Fibroblast of villous mesenchyme (primary cell): Measurements from ENCODE around the gene SLC16A2. TPM values are rescaled to one million over a fixed set of nuclear protein-coding genes. Genes with fewer than 3 reads are reported as not detected.
"Not testable (repeated sequence)": the region's sequence is repeated elsewhere in the genome, so short reads cannot be mapped to it uniquely, and the experiment has no call there.

Experiments
- DNase-seq: peaks from one replicate; pipeline ENCODE4 v3.0.0-alpha.2; 2010; ENCODE audit warnings: low read depth
- H3K4me3 ChIP-seq: 2 replicates; pipeline ENCODE4 v1.5.1; 2011; ENCODE audit warnings: low read depth, mild to moderate bottlenecking, low read length
- total RNA-seq: library from RNA; depleted of rRNA; stranded (reverse); fragments of >200 nt; gene quantifications from 2 replicates; pipeline ENCODE4 v1.2.3, GENCODE V29; 2012
- TF ChIP-seq, protein P1 (sequence below): IDR thresholded peaks from 2 replicates; pipeline ENCODE4 v1.5.1; 2012; ENCODE audit warnings: low read depth, mild to moderate bottlenecking, low read length; ENCODE audit not compliant: insufficient read depth

Gene SLC16A2
- total RNA-seq, 1 donor = 10.8 TPM

DNA sequence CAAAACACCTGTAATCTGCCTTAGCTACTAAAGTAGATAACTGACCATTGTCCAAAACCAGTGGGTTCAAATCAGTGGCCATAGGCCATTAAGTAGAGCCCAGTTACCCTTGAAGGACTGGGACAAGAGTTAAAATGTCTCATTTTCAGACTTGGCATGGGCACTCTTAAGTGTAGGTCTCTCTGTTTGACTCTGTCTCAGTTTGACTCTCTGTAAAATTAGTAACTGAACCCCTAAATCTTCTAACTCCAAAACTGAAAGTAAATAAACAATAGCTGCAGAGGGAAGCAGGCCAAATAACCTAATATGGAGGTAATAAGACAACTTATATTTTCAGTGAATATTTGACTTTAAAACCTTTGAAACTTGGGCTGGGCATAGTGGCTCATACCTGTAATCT is 89.1 kb downstream of the SLC16A2 start:
- no peak for DNase-seq
- TF ChIP-seq, protein P1, sequence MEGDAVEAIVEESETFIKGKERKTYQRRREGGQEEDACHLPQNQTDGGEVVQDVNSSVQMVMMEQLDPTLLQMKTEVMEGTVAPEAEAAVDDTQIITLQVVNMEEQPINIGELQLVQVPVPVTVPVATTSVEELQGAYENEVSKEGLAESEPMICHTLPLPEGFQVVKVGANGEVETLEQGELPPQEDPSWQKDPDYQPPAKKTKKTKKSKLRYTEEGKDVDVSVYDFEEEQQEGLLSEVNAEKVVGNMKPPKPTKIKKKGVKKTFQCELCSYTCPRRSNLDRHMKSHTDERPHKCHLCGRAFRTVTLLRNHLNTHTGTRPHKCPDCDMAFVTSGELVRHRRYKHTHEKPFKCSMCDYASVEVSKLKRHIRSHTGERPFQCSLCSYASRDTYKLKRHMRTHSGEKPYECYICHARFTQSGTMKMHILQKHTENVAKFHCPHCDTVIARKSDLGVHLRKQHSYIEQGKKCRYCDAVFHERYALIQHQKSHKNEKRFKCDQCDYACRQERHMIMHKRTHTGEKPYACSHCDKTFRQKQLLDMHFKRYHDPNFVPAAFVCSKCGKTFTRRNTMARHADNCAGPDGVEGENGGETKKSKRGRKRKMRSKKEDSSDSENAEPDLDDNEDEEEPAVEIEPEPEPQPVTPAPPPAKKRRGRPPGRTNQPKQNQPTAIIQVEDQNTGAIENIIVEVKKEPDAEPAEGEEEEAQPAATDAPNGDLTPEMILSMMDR = no peak
- H3K4me3 ChIP-seq = no peak overlapping the region

DNA sequence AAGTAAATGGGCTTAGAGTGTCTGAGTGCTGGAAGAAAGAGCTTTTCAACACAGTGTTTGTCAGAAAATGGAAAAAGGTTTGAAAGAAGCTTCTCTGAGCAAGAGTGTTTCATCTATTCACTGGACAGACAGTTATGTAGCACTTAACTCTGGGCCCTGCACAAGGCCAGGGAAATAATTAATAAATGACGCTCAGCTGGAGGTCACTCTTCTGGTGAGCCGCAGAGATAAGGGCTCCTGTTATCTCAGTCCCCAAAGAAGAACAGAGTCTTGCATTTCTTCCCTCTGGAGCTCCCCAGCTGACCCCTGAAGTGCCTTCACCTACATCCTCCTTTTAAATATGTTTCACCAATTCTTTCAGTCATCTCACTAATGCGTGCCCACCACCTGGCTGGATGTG is 90.4 kb downstream of the SLC16A2 start:
- no peak for DNase-seq
- TF ChIP-seq, protein P1 = no peak

DNA sequence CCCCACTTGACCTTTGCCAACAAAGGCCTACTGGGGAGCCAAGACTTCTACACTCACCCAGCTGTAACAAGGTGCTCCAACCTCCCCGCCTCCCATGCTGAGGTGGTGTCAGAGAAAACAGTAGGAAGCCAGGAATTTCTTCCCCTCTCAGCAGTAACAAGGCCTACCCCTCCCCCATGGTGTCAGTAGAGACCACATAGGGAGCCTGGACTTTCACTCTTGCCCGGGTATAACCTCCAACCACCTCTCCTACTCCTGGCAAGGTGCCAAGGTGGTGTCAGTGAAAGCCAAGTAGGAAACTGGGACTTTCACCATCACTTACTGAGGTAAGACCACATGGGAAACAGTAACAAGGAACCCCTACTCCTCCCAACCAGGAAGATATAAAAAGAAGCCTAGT is 93.1 kb downstream of the SLC16A2 start:
- TF ChIP-seq, protein P1 = no peak
- DNase-seq = no peak
- no peak overlapping the region for H3K4me3 ChIP-seq

More for the DNA sequence above, 90.4 kb downstream of the SLC16A2 start:
- no peak overlapping the region for H3K4me3 ChIP-seq

DNA sequence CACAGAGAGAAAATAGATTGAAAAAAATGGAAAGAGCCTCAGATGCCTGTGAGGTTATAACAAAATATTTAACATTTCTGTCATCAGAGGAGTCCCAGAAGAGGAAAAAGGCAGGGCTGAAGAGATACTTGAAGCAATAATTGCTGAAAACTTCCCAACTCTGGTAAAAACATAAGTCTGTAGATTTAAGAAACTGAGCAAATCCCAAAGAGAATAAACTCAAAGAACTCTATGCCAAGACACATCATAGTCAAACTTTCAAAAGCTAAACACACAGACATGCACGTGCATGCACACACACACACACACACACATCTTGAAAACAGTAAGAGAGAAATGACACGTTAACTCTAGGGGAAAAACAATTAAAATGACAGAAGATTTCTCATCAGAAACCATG is 94.1 kb downstream of the SLC16A2 start:
- TF ChIP-seq, protein P1 = no peak
- DNase-seq = no peak
- H3K4me3 ChIP-seq = no peak overlapping the region

DNA sequence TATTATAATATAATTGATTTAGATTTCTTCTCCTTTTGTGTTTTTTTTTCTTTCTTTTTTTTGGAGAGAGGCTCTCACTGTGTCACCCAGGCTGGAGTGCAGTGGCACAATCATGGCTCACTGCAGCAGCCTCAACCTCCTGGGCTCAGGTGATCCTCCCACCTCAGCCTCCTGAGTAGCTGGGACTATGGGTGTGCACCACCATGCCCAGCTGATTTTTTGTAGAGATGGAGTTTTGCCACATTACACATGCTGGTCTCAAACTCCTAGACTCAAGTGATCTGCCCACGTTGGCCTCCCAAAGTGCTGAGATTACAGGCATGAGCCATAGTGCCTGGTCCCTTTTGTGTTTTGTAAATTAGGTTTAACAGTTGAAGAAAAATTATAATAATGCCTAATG is 94.7 kb downstream of the SLC16A2 start:
- H3K4me3 ChIP-seq, DNase-seq: not testable (repeated sequence)

DNA sequence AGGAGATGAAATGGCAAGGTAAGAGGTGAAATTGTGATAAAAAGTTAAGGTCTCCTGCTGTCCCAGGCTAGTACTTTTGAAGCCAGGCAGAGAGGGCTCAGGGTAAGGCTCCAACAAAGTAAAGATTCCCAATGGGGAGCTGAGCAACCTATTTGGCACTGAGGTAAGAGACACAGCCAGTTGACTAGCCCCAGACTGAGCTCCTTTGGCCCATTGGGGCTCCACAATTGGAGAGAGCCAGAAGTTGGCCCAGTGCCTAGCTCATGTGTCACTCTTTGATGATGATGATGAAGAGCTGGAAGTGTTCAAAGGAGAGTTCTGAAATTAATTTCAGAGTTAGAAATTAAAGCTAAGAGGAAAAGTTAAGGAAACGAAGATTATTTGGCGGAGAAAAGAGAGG is 98.6 kb downstream of the SLC16A2 start:
- DNase-seq = no peak
- TF ChIP-seq, protein P1 = no peak
- no peak overlapping the region for H3K4me3 ChIP-seq

DNA sequence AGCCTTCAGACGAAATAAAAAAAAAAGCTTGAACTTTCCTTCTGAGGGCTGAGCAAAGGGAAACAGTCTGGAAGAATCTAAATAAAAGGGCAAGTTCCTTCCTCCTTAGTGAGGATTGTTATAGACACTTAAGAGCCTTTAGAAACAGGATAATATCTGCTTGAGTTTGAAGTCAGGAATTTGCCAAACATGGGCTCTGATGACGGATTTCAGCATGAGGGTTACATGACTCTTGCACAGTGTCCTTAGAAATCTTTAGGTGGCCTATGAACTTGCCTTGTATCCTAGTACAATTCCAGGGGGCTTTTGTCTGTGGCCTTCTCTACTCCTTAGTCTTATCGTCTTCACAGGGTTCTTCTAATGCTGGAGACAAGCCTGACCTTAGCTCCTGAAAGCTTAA is 99.0 kb downstream of the SLC16A2 start:
- DNase-seq = no peak
- no peak overlapping the region for H3K4me3 ChIP-seq
- TF ChIP-seq, protein P1 = no peak
